Osteocyte (in vitro differentiated cells): ENCODE results near the gene C4orf17. TPM values are rescaled to one million over a fixed set of nuclear protein-coding genes. Genes with fewer than 3 reads are reported as not detected.
"Not testable (repeated sequence)": the region's sequence is repeated elsewhere in the genome, so short reads cannot be mapped to it uniquely, and the experiment has no call there.

Experiments used
- DNase-seq: peaks from one replicate; pipeline ENCODE4 v3.0.0; 2021; ENCODE audit warnings: mixed read lengths; ENCODE audit not compliant: unreplicated experiment; ENCODE audit errors: extremely low spot score
- H3K27ac Mint-ChIP-seq: one replicate; pipeline ENCODE4 v1.8.0; 2021; ENCODE audit warnings: mild to moderate bottlenecking, mixed read lengths; ENCODE audit not compliant: unreplicated experiment
- H3K27me3 Mint-ChIP-seq: one replicate; pipeline ENCODE4 v1.8.0; 2021; ENCODE audit warnings: mixed read lengths; ENCODE audit not compliant: unreplicated experiment
- H3K36me3 Mint-ChIP-seq: one replicate; pipeline ENCODE4 v1.8.0; 2021; ENCODE audit warnings: mixed read lengths; ENCODE audit not compliant: unreplicated experiment
- H3K4me1 Mint-ChIP-seq: one replicate; pipeline ENCODE4 v1.8.0; 2021; ENCODE audit warnings: mixed read lengths; ENCODE audit not compliant: unreplicated experiment
- H3K4me3 Mint-ChIP-seq: one replicate; pipeline ENCODE4 v1.8.0; 2021; ENCODE audit warnings: mild to moderate bottlenecking, moderate library complexity, mixed read lengths; ENCODE audit not compliant: unreplicated experiment
- H3K9me3 Mint-ChIP-seq: one replicate; pipeline ENCODE4 v1.8.0; 2021; ENCODE audit warnings: mixed read lengths; ENCODE audit not compliant: unreplicated experiment
- CTCF ChIP-seq: fragments of 200-600 bp; sonication (generic); IDR thresholded peaks from 2 replicates; pipeline ENCODE4 v1.5.0; 2021; ENCODE audit warnings: antibody characterized with exemption, mild to moderate bottlenecking, moderate library complexity
- total RNA-seq: library from RNA; stranded (reverse); gene quantifications from 2 replicates; pipeline ENCODE4 v1.2.1, GENCODE V29; 2021

C4orf17 gene
- total RNA-seq, 1 donor from 2014 or later: not detected

- peaks cover 17% of the 10 kb centered on the region for H3K9me3 Mint-ChIP-seq
- H3K27me3 Mint-ChIP-seq: peaks cover 33% of the 10 kb centered on the region
- no peak overlapping the region for H3K27ac Mint-ChIP-seq
- no peak for TF ChIP-seq CTCF
- peaks cover 9% of the 10 kb centered on the region for H3K4me1 Mint-ChIP-seq
- no peaks in the 10 kb centered on the region for H3K36me3 Mint-ChIP-seq
- H3K4me3 Mint-ChIP-seq: no peak overlapping the region
- no peak for DNase-seq
These were observed 3.5 kb upstream of the C4orf17 start for GRCh38 chr4:99507349-99507748.

- H3K9me3 Mint-ChIP-seq: peaks cover 17% of the 10 kb centered on the region
These were observed 3.1 kb upstream of the C4orf17 start for GRCh38 chr4:99507762-99508161.

DNA sequence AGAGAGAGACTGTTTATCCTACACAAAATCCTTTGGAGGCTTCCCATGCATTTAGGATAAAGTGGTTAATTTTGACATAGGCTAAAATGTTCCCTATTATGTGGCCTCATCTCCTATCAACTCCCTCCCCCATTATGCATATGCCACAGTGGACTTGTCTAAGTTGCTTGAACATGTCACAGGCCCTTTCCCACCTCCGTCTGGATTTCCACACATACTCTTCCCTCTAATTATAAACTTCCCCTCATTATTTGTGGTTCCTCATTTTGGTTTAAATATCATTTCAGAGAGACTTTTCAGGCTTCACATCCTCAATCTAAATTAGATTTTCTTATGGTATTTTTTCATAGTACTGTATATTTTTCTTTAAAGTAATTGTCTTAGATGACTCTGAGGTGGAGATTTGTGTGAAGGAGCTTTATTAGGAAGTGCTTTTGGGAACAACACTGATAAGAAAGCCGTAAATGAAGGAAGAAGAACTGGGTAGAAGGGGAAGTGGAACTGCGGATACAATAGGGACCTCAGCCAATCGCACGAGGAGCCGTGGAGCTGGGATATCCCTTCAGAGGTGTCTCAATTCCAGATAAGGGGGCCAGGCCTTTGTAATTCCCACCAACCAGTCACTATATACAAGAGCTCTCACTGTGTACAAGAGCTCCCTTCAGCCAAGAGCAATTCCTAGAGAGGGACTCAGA is 7.9 kb downstream of the C4orf17 start:
- Mint-ChIP-seq H3K36me3 (no peaks in the 10 kb centered on the region), H3K4me3 (no peak overlapping the region), H3K4me1 (no peaks in the 10 kb centered on the region), H3K9me3 (no peaks in the 10 kb centered on the region), H3K27me3 (peaks cover 35% of the 10 kb centered on the region), H3K27ac (no peak overlapping the region)
- no peak for TF ChIP-seq CTCF
- DNase-seq: no peak

More at GRCh38 chr4:99507762-99508161, 3.1 kb upstream of the C4orf17 start:
- Mint-ChIP-seq H3K27me3 (peaks cover 33% of the 10 kb centered on the region), H3K4me1 (peaks cover 9% of the 10 kb centered on the region), H3K4me3 (no peak overlapping the region), H3K36me3 (no peaks in the 10 kb centered on the region), H3K27ac (no peak overlapping the region)
- no peak for DNase-seq
- TF ChIP-seq CTCF: no peak

GRCh38 chr4:99529228-99529627 is 18.4 kb downstream of the C4orf17 start:
- Mint-ChIP-seq H3K4me3 (no peak overlapping the region), H3K9me3 (no peaks in the 10 kb centered on the region), H3K27me3 (peaks cover 68% of the 10 kb centered on the region), H3K27ac (no peak overlapping the region), H3K4me1 (no peaks in the 10 kb centered on the region), H3K36me3 (no peaks in the 10 kb centered on the region)
- no peak for TF ChIP-seq CTCF
- DNase-seq: no peak

GRCh38 chr4:99529956-99530355 is 19.1 kb downstream of the C4orf17 start:
- H3K9me3 Mint-ChIP-seq: no peaks in the 10 kb centered on the region
- peaks cover 62% of the 10 kb centered on the region for H3K27me3 Mint-ChIP-seq
- no peak for DNase-seq
- H3K4me1 Mint-ChIP-seq: peaks cover under 1% of the 10 kb centered on the region
- H3K4me3 Mint-ChIP-seq: no peak overlapping the region
- no peaks in the 10 kb centered on the region for H3K36me3 Mint-ChIP-seq
- no peak overlapping the region for H3K27ac Mint-ChIP-seq
- TF ChIP-seq CTCF: no peak

DNA sequence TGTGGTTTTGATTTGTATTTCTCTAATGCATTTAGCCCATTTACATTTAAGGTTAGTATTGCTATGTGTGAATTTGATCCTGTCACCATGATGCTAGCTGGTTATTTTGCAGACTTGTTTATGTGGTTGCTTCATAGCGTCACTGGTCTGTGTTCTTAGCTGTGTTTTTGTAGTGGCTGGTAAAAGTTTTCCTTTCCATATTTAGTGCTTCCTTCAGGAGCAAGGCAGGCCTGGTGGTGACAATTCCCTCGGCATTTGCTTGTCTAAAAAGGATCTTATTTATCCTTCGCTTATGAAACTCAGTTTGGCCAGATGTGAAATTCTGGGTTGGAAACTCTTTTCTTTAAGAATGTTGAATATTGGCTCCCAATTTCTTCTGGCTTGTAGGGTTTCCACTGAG is 23.9 kb downstream of the C4orf17 start:
- not testable (repeated sequence) for H3K4me3 Mint-ChIP-seq, H3K27ac Mint-ChIP-seq, H3K36me3 Mint-ChIP-seq, DNase-seq, H3K9me3 Mint-ChIP-seq
- Mint-ChIP-seq H3K27me3 (peaks cover 26% of the 10 kb centered on the region), H3K4me1 (peaks cover 22% of the 10 kb centered on the region)
